Activated T-helper 17 cell treated with anti-CD3 and anti-CD28 coated beads, Interleukin-2, amount 50 U/mL, for 72 hours (primary cell): ENCODE results near the gene HSPB2. TPM values are rescaled to one million over a fixed set of nuclear protein-coding genes. Genes with fewer than 3 reads are reported as not detected.

Source experiments
- ATAC-seq: fragments of 150-1000 bp; cut with Tn5 transposase; replicated peaks from 2 replicates; pipeline ENCODE4 v1.10.0; 2021; ENCODE audit warnings: mild to moderate bottlenecking, moderate library complexity
- H3K27ac Mint-ChIP-seq: one replicate; pipeline ENCODE4 v1.8.0; 2022; ENCODE audit warnings: mixed read lengths
- H3K27me3 Mint-ChIP-seq: one replicate; pipeline ENCODE4 v1.8.0; 2022; ENCODE audit warnings: mixed read lengths
- H3K36me3 Mint-ChIP-seq: one replicate; pipeline ENCODE4 v1.8.0; 2022; ENCODE audit warnings: low read depth, mild to moderate bottlenecking, mixed read lengths
- H3K4me1 Mint-ChIP-seq: one replicate; pipeline ENCODE4 v1.8.0; 2022; ENCODE audit warnings: mixed read lengths
- H3K4me3 Mint-ChIP-seq: one replicate; pipeline ENCODE4 v1.8.0; 2022; ENCODE audit warnings: mild to moderate bottlenecking, mixed read lengths
- H3K9me3 Mint-ChIP-seq: one replicate; pipeline ENCODE4 v1.8.0; 2022; ENCODE audit warnings: mixed read lengths
- total RNA-seq, 2 donors: library from RNA; stranded (reverse); gene quantifications; one replicate each; pipeline ENCODE4 v1.2.3, GENCODE V29; 2022

Gene HSPB2
- total RNA-seq, 2 donors from 2014 or later, result 0.32 TPM; not detected in 1

- Mint-ChIP-seq H3K36me3 (no peaks in the 10 kb centered on the region), H3K4me3 (no peak overlapping the region), H3K4me1 (no peaks in the 10 kb centered on the region), H3K27ac (no peak overlapping the region), H3K9me3 (no peaks in the 10 kb centered on the region), H3K27me3 (peaks cover 22% of the 10 kb centered on the region)
- ATAC-seq, result no peak
Measured at GRCh38 chr11:111908639-111909305, 3.8 kb upstream of the HSPB2 start.

DNA sequence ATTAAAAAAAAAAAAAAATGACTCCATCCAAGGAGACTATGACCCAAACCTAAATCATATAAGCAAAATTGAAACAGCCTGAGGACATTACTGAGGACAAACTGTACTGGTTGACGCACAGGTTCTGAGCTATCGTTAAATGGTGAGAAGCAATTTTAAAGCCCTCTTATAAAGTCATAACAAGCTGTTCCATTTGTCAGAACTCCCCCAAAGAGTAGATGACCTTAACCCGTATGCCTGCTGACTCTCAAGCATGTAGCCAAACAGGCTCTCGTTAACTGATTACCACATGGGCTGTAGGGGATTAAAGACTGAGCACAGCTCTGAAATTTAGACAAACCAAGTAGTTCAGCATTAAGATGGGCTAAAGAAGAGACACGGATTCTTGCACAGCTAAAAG is 3.2 kb upstream of the HSPB2 start:
- H3K27me3 Mint-ChIP-seq, result peaks cover 26% of the 10 kb centered on the region
- no peaks in the 10 kb centered on the region for H3K9me3 Mint-ChIP-seq
- H3K4me3 Mint-ChIP-seq, result no peak overlapping the region
- ATAC-seq, result no peak
- no peak overlapping the region for H3K27ac Mint-ChIP-seq
- no peaks in the 10 kb centered on the region for H3K4me1 Mint-ChIP-seq
- no peaks in the 10 kb centered on the region for H3K36me3 Mint-ChIP-seq

GRCh38 chr11:111910676-111911562 is 1.6 kb upstream of the HSPB2 start:
- Mint-ChIP-seq H3K4me1 (no peaks in the 10 kb centered on the region), H3K9me3 (no peaks in the 10 kb centered on the region), H3K36me3 (no peaks in the 10 kb centered on the region), H3K27ac (no peak overlapping the region), H3K27me3 (peaks cover 34% of the 10 kb centered on the region), H3K4me3 (no peak overlapping the region)
- ATAC-seq, result no peak

DNA sequence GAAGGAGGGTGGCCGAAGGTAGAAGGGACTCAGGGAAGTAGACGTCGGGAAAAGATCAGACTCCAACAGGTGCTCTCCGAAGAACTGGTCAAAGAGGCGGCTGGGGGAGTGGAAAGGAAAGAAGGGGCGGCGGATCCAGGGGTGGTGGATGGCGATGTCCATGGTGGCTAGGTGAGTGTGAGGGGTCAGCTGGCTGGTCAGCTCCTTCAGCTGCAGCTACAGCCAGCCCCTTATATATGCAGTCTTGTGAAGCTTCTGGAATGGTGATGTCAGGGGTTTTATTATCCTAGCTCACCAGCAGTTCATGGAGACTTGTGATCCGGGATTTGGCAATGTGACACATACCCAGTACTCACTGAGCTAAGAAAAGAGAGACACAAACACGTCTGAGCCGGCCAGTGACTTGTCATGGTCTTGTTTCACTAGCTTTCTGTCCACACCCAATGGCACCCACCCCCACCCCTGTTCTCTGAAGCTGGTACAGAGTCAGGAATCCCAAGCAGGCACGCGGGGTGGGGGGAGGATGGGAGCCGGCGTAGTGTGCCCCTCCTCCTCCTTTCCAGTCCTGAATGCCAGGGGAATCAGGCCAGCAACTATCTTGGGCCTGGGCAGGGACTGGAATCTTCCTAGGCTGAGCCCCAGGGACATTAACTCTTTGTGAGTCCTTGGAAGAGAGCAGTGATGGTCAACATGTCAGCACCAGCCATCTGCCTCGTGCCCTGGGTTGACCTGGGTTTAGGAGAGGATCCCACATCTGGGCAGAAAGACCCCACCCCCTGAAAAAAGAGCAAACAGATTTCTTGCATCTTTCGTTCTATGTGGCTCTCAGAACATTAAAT is 752 bp upstream of the HSPB2 start, which contains the start of gene CRYAB:
Gene CRYAB (minus strand): TSS at position 208 of the 839 bp plus-strand sequence. CDS start 46 bp downstream, at position 162.
- no peaks in the 10 kb centered on the region for H3K9me3 Mint-ChIP-seq
- H3K27ac Mint-ChIP-seq, result no peak within 1 kb of the TSS
- no peaks in the 10 kb centered on the region for H3K36me3 Mint-ChIP-seq
- H3K27me3 Mint-ChIP-seq, result peaks cover 42% of the 10 kb centered on the region
- no peak for ATAC-seq
- no peaks in the 10 kb centered on the region for H3K4me1 Mint-ChIP-seq
- H3K4me3 Mint-ChIP-seq, result no peak within 1 kb of the TSS

DNA sequence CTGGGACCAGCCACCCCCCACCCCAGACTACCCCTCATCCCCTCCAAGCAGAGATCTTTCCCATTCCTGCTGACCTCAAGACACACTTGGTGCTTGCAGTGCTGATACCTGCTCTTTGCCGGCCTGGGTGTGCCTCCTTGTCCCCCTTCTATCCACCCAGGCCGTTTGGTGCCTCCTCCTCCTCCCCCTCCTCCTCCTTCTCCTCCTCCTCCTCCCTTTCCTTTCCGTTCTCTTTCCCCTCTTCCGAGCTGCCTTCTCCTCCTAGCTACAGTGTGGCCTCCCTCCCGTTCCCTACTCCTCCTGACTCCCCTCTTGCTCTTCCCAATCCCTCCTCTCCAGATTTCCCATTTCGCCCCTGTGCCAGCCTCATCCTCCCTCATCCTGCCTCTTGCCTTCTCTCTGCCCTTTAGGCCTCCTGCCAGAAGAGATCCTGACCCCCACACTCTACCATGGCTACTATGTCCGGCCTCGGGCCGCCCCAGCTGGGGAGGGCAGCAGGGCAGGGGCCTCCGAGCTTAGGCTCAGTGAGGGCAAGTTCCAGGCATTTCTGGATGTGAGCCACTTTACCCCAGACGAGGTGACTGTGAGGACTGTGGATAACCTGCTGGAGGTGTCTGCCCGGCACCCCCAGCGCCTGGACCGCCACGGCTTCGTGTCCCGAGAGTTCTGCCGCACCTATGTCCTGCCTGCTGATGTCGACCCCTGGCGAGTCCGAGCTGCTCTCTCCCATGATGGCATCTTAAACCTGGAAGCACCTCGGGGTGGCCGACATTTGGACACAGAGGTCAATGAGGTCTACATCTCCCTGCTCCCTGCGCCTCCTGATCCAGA is 712 bp downstream of the HSPB2 start:
- no peaks in the 10 kb centered on the region for H3K36me3 Mint-ChIP-seq
- no peak overlapping the region for H3K4me3 Mint-ChIP-seq
- no peak for ATAC-seq
- no peaks in the 10 kb centered on the region for H3K4me1 Mint-ChIP-seq
- peaks cover 46% of the 10 kb centered on the region for H3K27me3 Mint-ChIP-seq
- no peak overlapping the region for H3K27ac Mint-ChIP-seq
- H3K9me3 Mint-ChIP-seq, result no peaks in the 10 kb centered on the region

- H3K27ac Mint-ChIP-seq, result no peak overlapping the region
- no peaks in the 10 kb centered on the region for H3K9me3 Mint-ChIP-seq
- no peak overlapping the region for H3K4me3 Mint-ChIP-seq
- ATAC-seq, result no peak
- H3K4me1 Mint-ChIP-seq, result no peaks in the 10 kb centered on the region
- no peaks in the 10 kb centered on the region for H3K36me3 Mint-ChIP-seq
- peaks cover 46% of the 10 kb centered on the region for H3K27me3 Mint-ChIP-seq
Measured at GRCh38 chr11:111913997-111914396, 1.5 kb downstream of the HSPB2 start.

DNA sequence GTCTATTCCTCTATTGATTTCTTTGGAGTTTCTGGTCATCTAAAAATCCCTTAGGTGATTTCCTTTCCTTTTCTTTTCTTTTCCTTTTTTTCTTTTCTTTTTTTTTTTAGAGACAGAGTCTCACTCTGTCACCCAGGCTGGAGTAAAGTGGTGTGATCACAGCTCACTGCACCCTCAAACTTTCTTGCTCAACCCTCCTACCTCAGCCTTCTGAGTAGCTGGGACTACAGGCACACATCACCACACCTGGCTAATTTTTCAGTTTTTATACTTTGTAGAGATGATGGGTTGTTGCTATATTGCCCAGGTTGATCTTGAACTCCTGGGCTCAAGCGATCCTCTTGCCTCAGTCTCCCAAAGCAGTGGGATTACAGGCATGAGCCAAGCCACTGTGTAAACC is 4.2 kb downstream of the HSPB2 start:
- no peaks in the 10 kb centered on the region for H3K4me1 Mint-ChIP-seq
- no peak for ATAC-seq
- H3K9me3 Mint-ChIP-seq, result no peaks in the 10 kb centered on the region
- no peak overlapping the region for H3K27ac Mint-ChIP-seq
- H3K4me3 Mint-ChIP-seq, result no peak overlapping the region
- H3K36me3 Mint-ChIP-seq, result no peaks in the 10 kb centered on the region
- peaks cover 37% of the 10 kb centered on the region for H3K27me3 Mint-ChIP-seq

DNA sequence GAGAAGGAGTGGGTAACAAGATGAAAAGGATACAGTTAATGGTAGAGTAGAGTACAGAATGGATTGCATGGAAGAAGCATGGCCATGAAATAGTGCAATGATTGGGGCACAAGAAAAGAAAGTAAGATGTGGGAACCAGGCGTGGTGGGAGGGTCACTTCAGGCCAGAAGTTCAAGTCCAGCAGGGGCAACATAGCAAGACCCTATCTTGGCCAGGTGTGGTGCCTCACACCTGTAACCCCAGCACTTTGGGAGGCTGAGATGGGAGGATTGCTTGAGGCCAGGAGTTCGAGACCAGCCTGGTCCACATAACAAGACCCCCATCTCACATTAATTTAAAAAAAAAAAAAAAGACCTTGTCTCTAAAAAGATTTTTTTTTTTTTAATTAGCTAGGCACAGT is 4.8 kb downstream of the HSPB2 start:
- Mint-ChIP-seq H3K27me3 (peaks cover 31% of the 10 kb centered on the region), H3K4me3 (no peak overlapping the region), H3K36me3 (no peaks in the 10 kb centered on the region), H3K4me1 (no peaks in the 10 kb centered on the region), H3K9me3 (no peaks in the 10 kb centered on the region), H3K27ac (no peak overlapping the region)
- no peak for ATAC-seq

GRCh38 chr11:111917788-111918187 is 5.3 kb downstream of the HSPB2 start:
- peaks cover 31% of the 10 kb centered on the region for H3K27me3 Mint-ChIP-seq
- ATAC-seq, result no peak
- no peaks in the 10 kb centered on the region for H3K9me3 Mint-ChIP-seq
- H3K4me1 Mint-ChIP-seq, result no peaks in the 10 kb centered on the region
- no peak overlapping the region for H3K27ac Mint-ChIP-seq
- no peak overlapping the region for H3K4me3 Mint-ChIP-seq
- H3K36me3 Mint-ChIP-seq, result no peaks in the 10 kb centered on the region

GRCh38 chr11:111918390-111919256 is 6.1 kb downstream of the HSPB2 start, which contains the start of gene C11orf52:
Gene C11orf52 (plus strand): TSS chr11:111918913. CDS start chr11:111918973, 60 bp downstream.
- no peak for ATAC-seq
- peaks cover 26% of the 10 kb centered on the region for H3K27me3 Mint-ChIP-seq
- H3K4me3 Mint-ChIP-seq, result no peak within 1 kb of the TSS
- no peak within 1 kb of the TSS for H3K27ac Mint-ChIP-seq
- H3K4me1 Mint-ChIP-seq, result no peaks in the 10 kb centered on the region
- no peaks in the 10 kb centered on the region for H3K36me3 Mint-ChIP-seq
- H3K9me3 Mint-ChIP-seq, result no peaks in the 10 kb centered on the region

DNA sequence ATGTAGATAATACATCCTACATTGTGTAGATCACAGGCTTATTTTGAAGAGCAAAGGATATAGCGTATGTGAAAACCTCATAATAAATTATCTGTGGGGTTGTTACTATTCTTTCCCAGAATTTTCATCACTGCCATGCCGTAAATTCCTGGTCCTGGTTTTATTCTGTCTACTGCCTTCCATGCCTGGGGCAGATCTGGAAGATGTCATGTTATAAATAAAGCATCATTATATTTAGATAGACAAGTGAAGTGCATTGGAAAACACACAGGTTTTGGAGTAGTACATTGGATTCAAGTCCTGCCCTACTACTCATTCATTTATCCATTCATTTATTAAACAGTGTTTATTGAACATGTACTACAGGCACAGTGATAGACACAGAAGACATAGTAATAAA is 8.4 kb downstream of the HSPB2 start:
- H3K4me1 Mint-ChIP-seq, result no peaks in the 10 kb centered on the region
- H3K27ac Mint-ChIP-seq, result no peak overlapping the region
- no peak for ATAC-seq
- H3K27me3 Mint-ChIP-seq, result peaks cover 15% of the 10 kb centered on the region
- no peaks in the 10 kb centered on the region for H3K9me3 Mint-ChIP-seq
- no peak overlapping the region for H3K4me3 Mint-ChIP-seq
- H3K36me3 Mint-ChIP-seq, result no peaks in the 10 kb centered on the region

DNA sequence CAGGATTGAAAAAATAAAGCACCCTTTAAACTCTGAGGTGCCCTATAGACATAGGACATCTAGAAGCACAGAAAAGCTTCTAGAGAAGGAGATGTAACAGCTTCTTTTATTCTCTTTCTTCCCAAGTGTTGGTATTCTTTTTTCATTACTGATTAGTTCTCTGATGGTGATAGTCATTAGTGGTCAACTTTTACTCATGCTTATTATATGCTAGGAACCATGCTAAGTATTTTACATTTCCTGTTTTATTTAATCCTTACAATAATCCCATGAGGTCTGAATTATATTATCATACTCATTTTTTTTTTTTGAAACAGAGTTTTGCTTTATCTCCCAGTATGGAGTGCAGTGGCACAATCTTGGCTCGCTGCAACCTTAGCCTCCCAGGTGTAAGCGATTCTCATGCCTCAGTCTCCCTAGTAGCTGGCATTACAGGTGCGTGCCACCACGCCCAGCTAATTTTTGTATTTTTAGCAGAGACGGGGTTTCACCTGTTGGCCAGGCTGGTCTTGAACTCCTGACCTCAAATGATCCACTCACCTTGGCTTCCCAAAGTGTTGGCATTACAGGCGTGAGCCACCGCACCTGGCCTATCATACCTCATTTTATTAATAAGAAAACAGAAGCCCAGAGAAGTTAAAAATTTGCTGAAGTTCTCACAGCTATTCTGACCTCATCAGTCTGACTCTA is 9.2 kb downstream of the HSPB2 start:
- H3K27ac Mint-ChIP-seq, result no peak overlapping the region
- H3K27me3 Mint-ChIP-seq, result peaks cover 8% of the 10 kb centered on the region
- no peaks in the 10 kb centered on the region for H3K4me1 Mint-ChIP-seq
- H3K36me3 Mint-ChIP-seq, result no peaks in the 10 kb centered on the region
- no peaks in the 10 kb centered on the region for H3K9me3 Mint-ChIP-seq
- ATAC-seq, result no peak
- H3K4me3 Mint-ChIP-seq, result no peak overlapping the region
